GM23338 (cell line): ENCODE measurements around the gene ACBD3. TPM values are rescaled to one million over a fixed set of nuclear protein-coding genes. Genes with fewer than 3 reads are reported as not detected.

Source experiments
- ATAC-seq: fragments of 200-7000 bp; cut with Tn5 transposase; 3 replicates; pipeline ENCODE4 v1.9.1; 2020
- DNase-seq: peaks from one replicate; pipeline ENCODE4 v3.0.0-alpha.2; 2015; ENCODE audit warnings: low spot score
- H2AFZ ChIP-seq: fragments of 200-600 bp; sonication (generic); 2 replicates; pipeline ENCODE4 v1.8.0; 2016; ENCODE audit warnings: antibody characterized with exemption, mild to moderate bottlenecking, moderate library complexity
- H3F3A ChIP-seq: fragments of 200-600 bp; sonication (generic); replicated peaks from 2 replicates; pipeline ENCODE4 v1.8.0; 2017; ENCODE audit warnings: antibody characterized with exemption, mixed run types, low read depth
- H3K27ac ChIP-seq: fragments of 200-600 bp; sonication (generic); 2 replicates; pipeline ENCODE4 v1.6.1; 2016; ENCODE audit warnings: low read depth
- H3K27me3 ChIP-seq: fragments of 200-600 bp; sonication (generic); 2 replicates; pipeline ENCODE4 v1.8.0; 2016; ENCODE audit warnings: mild to moderate bottlenecking, mixed run types, moderate library complexity; ENCODE audit not compliant: insufficient read depth
- H3K36me3 ChIP-seq: fragments of 200-600 bp; sonication (generic); 2 replicates; pipeline ENCODE4 v1.8.0; 2016; ENCODE audit warnings: mild to moderate bottlenecking; ENCODE audit not compliant: insufficient read depth
- H3K4me1 ChIP-seq: fragments of 200-600 bp; sonication (generic); 2 replicates; pipeline ENCODE4 v1.8.0; 2016; ENCODE audit warnings: mild to moderate bottlenecking, moderate library complexity; ENCODE audit not compliant: insufficient read depth
- H3K4me2 ChIP-seq: fragments of 200-600 bp; sonication (generic); 2 replicates; pipeline ENCODE4 v1.7.1; 2017; ENCODE audit warnings: mixed run types
- H3K4me3 ChIP-seq: fragments of 200-600 bp; sonication (generic); 2 replicates; pipeline ENCODE4 v1.6.1; 2016; ENCODE audit warnings: mixed run types
- H3K79me2 ChIP-seq: fragments of 200-600 bp; sonication (generic); replicated peaks from 2 replicates; pipeline ENCODE4 v1.8.0; 2017; ENCODE audit warnings: mild to moderate bottlenecking; ENCODE audit not compliant: insufficient read depth
- H3K9me2 ChIP-seq: fragments of 200-600 bp; sonication (generic); 2 replicates; pipeline ENCODE4 v1.8.0; 2017; ENCODE audit not compliant: insufficient read depth
- H4K20me1 ChIP-seq: fragments of 200-600 bp; sonication (generic); replicated peaks from 2 replicates; pipeline ENCODE4 v1.8.0; 2017; ENCODE audit warnings: mild to moderate bottlenecking; ENCODE audit not compliant: insufficient read depth
- H3K27ac Mint-ChIP-seq: 2 replicates; pipeline ENCODE4 v1.8.0; 2020; ENCODE audit warnings: inconsistent platforms, mild to moderate bottlenecking, moderate library complexity, mixed read lengths
- H3K27me3 Mint-ChIP-seq: 3 replicates; pipeline ENCODE4 v1.8.0; 2022; ENCODE audit warnings: low read depth, mild to moderate bottlenecking, moderate library complexity, mixed read lengths, inconsistent platforms; ENCODE audit not compliant: insufficient read depth, poor library complexity
- H3K36me3 Mint-ChIP-seq: 3 replicates; pipeline ENCODE4 v1.8.0; 2021; ENCODE audit warnings: low read depth, mild to moderate bottlenecking, inconsistent platforms, moderate library complexity, mixed read lengths
- H3K4me1 Mint-ChIP-seq: 3 replicates; pipeline ENCODE4 v1.8.0; 2020; ENCODE audit warnings: mild to moderate bottlenecking, inconsistent platforms, mixed read lengths
- H3K4me3 Mint-ChIP-seq: 3 replicates; pipeline ENCODE4 v1.8.0; 2021; ENCODE audit warnings: moderate library complexity, mild to moderate bottlenecking, inconsistent platforms, mixed read lengths
- H3K9me3 Mint-ChIP-seq: 3 replicates; pipeline ENCODE4 v1.8.0; 2020; ENCODE audit warnings: moderate library complexity, mild to moderate bottlenecking, inconsistent platforms, mixed read lengths
- EZH2 ChIP-seq: fragments of 200-600 bp; sonication (generic); IDR thresholded peaks from one replicate; pipeline ENCODE4 v1.8.0; 2017; ENCODE audit warnings: antibody characterized with exemption, mild to moderate bottlenecking, low read depth; ENCODE audit not compliant: unreplicated experiment
- JUNB ChIP-seq: IDR thresholded peaks from one replicate; pipeline ENCODE4 v1.6.1; 2016; ENCODE audit warnings: antibody characterized with exemption; ENCODE audit not compliant: unreplicated experiment
- ZNF331 ChIP-seq: fragments of 250-450 bp; sonication (Bioruptor Pico); IDR thresholded peaks from 2 replicates; pipeline ENCODE4 v1.5.0; 2020; ENCODE audit warnings: low read depth, mild to moderate bottlenecking, moderate library complexity
- polyA plus RNA-seq: library from polyadenylated mRNA; unstranded; fragments of >200 nt; fragmentation: Nextera tagmentation; extraction: Ambion mirVana; gene quantifications from 2 replicates; pipeline ENCODE4 v1.2.1, GENCODE V29; 2016
- total RNA-seq: library from RNA; depleted of rRNA; stranded (reverse); fragments of >200 nt; shearing (Covaris generic); gene quantifications from 2 replicates; pipeline ENCODE4 v1.2.3, GENCODE V29; 2014
- TF ChIP-seq, protein P1 (sequence below): fragments of 250-450 bp; sonication (Bioruptor Pico); IDR thresholded peaks from 2 replicates; pipeline ENCODE4 v1.5.0; 2020; ENCODE audit warnings: mild to moderate bottlenecking, moderate library complexity
- TF ChIP-seq, protein P2 (sequence below): IDR thresholded peaks from 2 replicates; pipeline ENCODE4 v1.6.1; 2016; ENCODE audit warnings: antibody characterized with exemption

Gene ACBD3
- total and polyA plus RNA-seq, 2 experiments from 2014 or later, result 17.1 to 36.2 TPM

DNA sequence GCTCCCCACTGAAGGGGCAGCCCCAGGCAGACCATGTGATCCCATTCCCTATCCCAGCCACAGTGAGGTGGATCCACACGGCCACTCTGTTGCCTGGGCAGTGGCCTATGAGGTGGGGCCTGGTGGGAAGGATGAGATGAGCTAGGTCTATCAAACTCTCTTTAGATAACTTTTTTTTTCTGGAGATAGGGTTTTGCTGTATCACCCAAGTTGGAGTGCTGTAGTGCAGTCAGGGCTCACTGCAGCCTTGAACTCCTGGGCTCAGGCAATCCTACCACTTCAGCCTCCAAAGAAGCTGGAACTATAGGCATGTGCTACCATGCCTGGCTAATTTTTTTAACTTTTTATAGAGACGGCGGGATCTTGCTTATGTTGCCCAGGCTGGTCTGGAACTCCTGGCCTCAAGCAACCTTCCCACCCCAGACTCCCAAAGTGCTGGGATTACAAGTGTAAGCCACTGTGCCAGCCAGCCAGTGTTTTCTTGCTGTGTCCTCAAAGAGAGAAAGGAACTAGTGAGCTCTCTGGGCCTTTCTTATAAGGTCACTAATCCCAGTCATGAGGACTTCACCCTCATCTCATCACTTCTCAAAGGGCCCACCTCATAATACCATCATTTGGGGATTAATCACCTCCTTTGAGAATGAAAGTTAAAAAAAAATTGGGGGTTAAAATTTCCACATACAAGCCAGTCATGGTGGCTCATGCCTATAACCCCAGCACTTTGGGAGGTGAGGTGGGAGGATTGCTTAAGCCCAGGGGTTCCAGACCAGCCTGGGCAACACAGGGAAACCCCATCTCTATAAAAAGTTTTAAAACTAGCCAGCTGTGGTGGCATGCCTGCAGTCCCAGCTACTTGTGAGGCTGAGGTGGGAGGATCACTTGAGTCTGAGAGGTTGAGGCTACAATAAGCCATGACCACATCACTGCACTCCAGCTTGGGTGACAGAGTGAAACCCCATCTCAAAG is 87.4 kb downstream of the ACBD3 start (continued):
- TF ChIP-seq, protein P1, sequence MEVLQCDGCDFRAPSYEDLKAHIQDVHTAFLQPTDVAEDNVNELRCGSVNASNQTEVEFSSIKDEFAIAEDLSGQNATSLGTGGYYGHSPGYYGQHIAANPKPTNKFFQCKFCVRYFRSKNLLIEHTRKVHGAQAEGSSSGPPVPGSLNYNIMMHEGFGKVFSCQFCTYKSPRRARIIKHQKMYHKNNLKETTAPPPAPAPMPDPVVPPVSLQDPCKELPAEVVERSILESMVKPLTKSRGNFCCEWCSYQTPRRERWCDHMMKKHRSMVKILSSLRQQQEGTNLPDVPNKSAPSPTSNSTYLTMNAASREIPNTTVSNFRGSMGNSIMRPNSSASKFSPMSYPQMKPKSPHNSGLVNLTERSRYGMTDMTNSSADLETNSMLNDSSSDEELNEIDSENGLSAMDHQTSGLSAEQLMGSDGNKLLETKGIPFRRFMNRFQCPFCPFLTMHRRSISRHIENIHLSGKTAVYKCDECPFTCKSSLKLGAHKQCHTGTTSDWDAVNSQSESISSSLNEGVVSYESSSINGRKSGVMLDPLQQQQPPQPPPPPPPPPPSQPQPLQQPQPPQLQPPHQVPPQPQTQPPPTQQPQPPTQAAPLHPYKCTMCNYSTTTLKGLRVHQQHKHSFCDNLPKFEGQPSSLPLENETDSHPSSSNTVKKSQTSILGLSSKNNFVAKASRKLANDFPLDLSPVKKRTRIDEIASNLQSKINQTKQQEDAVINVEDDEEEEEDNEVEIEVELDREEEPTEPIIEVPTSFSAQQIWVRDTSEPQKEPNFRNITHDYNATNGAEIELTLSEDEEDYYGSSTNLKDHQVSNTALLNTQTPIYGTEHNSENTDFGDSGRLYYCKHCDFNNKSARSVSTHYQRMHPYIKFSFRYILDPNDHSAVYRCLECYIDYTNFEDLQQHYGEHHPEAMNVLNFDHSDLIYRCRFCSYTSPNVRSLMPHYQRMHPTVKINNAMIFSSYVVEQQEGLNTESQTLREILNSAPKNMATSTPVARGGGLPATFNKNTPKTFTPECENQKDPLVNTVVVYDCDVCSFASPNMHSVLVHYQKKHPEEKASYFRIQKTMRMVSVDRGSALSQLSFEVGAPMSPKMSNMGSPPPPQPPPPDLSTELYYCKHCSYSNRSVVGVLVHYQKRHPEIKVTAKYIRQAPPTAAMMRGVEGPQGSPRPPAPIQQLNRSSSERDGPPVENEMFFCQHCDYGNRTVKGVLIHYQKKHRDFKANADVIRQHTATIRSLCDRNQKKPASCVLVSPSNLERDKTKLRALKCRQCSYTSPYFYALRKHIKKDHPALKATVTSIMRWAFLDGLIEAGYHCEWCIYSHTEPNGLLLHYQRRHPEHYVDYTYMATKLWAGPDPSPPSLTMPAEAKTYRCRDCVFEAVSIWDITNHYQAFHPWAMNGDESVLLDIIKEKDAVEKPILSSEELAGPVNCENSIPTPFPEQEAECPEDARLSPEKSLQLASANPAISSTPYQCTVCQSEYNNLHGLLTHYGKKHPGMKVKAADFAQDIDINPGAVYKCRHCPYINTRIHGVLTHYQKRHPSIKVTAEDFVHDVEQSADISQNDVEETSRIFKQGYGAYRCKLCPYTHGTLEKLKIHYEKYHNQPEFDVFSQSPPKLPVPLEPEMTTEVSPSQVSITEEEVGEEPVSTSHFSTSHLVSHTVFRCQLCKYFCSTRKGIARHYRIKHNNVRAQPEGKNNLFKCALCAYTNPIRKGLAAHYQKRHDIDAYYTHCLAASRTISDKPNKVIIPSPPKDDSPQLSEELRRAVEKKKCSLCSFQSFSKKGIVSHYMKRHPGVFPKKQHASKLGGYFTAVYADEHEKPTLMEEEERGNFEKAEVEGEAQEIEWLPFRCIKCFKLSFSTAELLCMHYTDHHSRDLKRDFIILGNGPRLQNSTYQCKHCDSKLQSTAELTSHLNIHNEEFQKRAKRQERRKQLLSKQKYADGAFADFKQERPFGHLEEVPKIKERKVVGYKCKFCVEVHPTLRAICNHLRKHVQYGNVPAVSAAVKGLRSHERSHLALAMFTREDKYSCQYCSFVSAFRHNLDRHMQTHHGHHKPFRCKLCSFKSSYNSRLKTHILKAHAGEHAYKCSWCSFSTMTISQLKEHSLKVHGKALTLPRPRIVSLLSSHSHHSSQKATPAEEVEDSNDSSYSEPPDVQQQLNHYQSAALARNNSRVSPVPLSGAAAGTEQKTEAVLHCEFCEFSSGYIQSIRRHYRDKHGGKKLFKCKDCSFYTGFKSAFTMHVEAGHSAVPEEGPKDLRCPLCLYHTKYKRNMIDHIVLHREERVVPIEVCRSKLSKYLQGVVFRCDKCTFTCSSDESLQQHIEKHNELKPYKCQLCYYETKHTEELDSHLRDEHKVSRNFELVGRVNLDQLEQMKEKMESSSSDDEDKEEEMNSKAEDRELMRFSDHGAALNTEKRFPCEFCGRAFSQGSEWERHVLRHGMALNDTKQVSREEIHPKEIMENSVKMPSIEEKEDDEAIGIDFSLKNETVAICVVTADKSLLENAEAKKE, result no peak

DNA sequence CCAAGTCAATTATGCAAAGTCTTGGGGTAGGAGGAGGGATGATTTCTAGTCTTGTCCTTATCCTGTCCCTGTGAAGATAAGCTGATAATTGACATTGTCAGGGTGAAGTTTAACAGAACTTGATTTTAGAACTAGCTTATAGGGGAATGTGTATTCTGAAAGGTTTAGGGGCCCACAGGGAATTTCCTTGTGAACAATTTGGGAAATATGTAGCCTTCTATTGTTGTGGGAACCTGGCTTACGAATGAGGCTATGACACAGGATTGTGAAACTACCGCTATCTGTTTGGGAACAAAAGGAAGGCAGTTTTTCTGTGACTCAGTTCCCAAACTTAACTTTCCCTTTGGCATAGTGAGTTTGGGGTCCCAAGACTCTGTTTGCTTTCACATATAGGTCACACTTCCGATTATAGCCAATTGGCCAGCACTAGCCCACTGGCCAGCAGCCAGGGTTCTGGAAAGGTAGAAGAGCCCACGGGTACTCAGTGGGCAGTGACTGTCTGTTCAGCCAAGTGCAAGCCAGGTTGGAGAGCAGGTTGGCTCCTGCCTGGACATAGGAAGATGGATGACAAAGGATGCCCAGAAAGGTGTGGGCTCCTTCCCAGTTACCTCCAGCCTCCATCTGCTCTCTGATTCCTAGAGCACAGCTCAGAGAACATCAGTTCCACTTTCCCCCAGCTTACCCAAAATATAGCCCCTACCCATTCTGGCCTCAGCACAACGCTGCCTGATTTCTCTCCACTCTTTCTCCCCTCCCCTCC is 88.5 kb downstream of the ACBD3 start:
- H3K9me3 Mint-ChIP-seq, result no peaks in the 10 kb centered on the region
- no peak for DNase-seq
- no peaks in the 10 kb centered on the region for H3K36me3 ChIP-seq
- ATAC-seq, result no peak
- no peaks in the 10 kb centered on the region for H4K20me1 ChIP-seq
- no peak overlapping the region for H3K4me3 Mint-ChIP-seq
- no peaks in the 10 kb centered on the region for H3F3A ChIP-seq
- H3K9me2 ChIP-seq, result no peaks in the 10 kb centered on the region
- H3K27ac ChIP-seq, result no peak overlapping the region
- H3K27me3 ChIP-seq, result peaks cover 9% of the 10 kb centered on the region; the same call in 1 of the 2 replicates
- peaks cover 24% of the 10 kb centered on the region for H3K4me1 Mint-ChIP-seq
- H3K27ac Mint-ChIP-seq, result no peak overlapping the region
- H3K4me1 ChIP-seq, result peaks cover 19% of the 10 kb centered on the region
- no peak overlapping the region for H3K4me3 ChIP-seq
- H2AFZ ChIP-seq, result 0 out of 2 replicates have a peak overlapping the region, but pooled peaks have one; percentile 63
- H3K36me3 Mint-ChIP-seq, result no peaks in the 10 kb centered on the region
- H3K4me2 ChIP-seq, result no peak overlapping the region
- no peaks in the 10 kb centered on the region for H3K79me2 ChIP-seq
- peaks cover 7% of the 10 kb centered on the region for H3K27me3 Mint-ChIP-seq
- TF ChIP-seq, protein P1, result no peak
- TF ChIP-seq EZH2, result no peak
- TF ChIP-seq, protein P2, sequence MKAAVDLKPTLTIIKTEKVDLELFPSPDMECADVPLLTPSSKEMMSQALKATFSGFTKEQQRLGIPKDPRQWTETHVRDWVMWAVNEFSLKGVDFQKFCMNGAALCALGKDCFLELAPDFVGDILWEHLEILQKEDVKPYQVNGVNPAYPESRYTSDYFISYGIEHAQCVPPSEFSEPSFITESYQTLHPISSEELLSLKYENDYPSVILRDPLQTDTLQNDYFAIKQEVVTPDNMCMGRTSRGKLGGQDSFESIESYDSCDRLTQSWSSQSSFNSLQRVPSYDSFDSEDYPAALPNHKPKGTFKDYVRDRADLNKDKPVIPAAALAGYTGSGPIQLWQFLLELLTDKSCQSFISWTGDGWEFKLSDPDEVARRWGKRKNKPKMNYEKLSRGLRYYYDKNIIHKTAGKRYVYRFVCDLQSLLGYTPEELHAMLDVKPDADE, result no peak
- TF ChIP-seq ZNF331, result no peak
- TF ChIP-seq JUNB, result no peak
